Colonic mucosa (tissue), 4 donors: ENCODE measurements around the gene VSX1. TPM values are rescaled to one million over a fixed set of nuclear protein-coding genes. Genes with fewer than 3 reads are reported as not detected.

ENCODE experiments used
- DNase-seq: peaks from one replicate; pipeline ENCODE4 v3.0.0-alpha.2; 2020
- H3K27ac ChIP-seq: fragments of 200-600 bp; one replicate; pipeline ENCODE4 v1.8.0; 2021
- H3K27me3 ChIP-seq: fragments of 200-600 bp; one replicate; pipeline ENCODE4 v1.8.0; 2021
- H3K36me3 ChIP-seq: fragments of 200-600 bp; one replicate; pipeline ENCODE4 v1.8.0; 2021
- H3K4me1 ChIP-seq: fragments of 200-600 bp; one replicate; pipeline ENCODE4 v1.8.0; 2021; ENCODE audit warnings: mild to moderate bottlenecking
- H3K4me3 ChIP-seq: fragments of 200-600 bp; one replicate; pipeline ENCODE4 v1.8.0; 2021
- H3K9ac ChIP-seq, 2 donors: one replicate each; pipeline ENCODE4 v1.7.0; 2013; ENCODE audit warnings: control low read depth in 2 of 2, low read depth in 2 of 2, low read length in 2 of 2
- H3K9me3 ChIP-seq: fragments of 200-600 bp; one replicate; pipeline ENCODE4 v1.8.0; 2021
- CTCF ChIP-seq: fragments of 200-600 bp; IDR thresholded peaks from one replicate; pipeline ENCODE4 v1.8.0; 2022; ENCODE audit warnings: antibody characterized with exemption, mild to moderate bottlenecking
- intact Hi-C: fragments of 100-400 bp; cut with DNase I; formaldehyde crosslinking; loops from one replicate; pipeline ENCODE4 v1.14.1; 2022
- total RNA-seq, 2 donors: library from RNA; stranded (reverse); fragmentation: NEBNext Ultra II Directional in 1 of 2; extraction: Animal tissue kit (Norgen Biotek cat#: 25700) in 1 of 2; gene quantifications; one replicate each; pipeline ENCODE4 v1.2.1, GENCODE V29; 2021
- donor health status: healthy.
- donor health status: DM: no; HTN: no; CAD: no.
- donor health status: DM: no; HTN: no; CAD: no.

Gene VSX1
- total RNA-seq, 2 donors from 2014 or later = not detected

GRCh38 chr20:25043499-25044260 lies 38.3 kb downstream of the VSX1 start:
- Histone ChIP-seq H3K36me3 (no peaks in the 10 kb centered on the region), H3K27ac (peak overlapping the region; percentile 32), H3K9me3 (no peaks in the 10 kb centered on the region), H3K4me1 (peaks cover 32% of the 10 kb centered on the region), H3K4me3 (no peak overlapping the region), H3K9ac (no peak overlapping the region), H3K27me3 (no peaks in the 10 kb centered on the region)
- intact Hi-C loops = no loop called here
- no peak for TF ChIP-seq CTCF
- DNase-seq = no peak

GRCh38 chr20:25042531-25043498 lies 39.1 kb downstream of the VSX1 start:
- peak overlapping the region; percentile 32 for H3K27ac ChIP-seq
- intact Hi-C loops = no loop called here
- H3K9ac ChIP-seq = peak overlapping the region in 1 of 2 donors; percentile 26
- no peaks in the 10 kb centered on the region for H3K36me3 ChIP-seq
- no peaks in the 10 kb centered on the region for H3K9me3 ChIP-seq
- H3K4me3 ChIP-seq = no peak overlapping the region
- peaks cover 40% of the 10 kb centered on the region for H3K4me1 ChIP-seq
- DNase-seq = peak; percentile 52
- no peak for TF ChIP-seq CTCF
- no peaks in the 10 kb centered on the region for H3K27me3 ChIP-seq

GRCh38 chr20:25041813-25042530 lies 40.0 kb downstream of the VSX1 start:
- no peaks in the 10 kb centered on the region for H3K27me3 ChIP-seq
- no peak for TF ChIP-seq CTCF
- no peaks in the 10 kb centered on the region for H3K9me3 ChIP-seq
- H3K36me3 ChIP-seq = no peaks in the 10 kb centered on the region
- peaks cover 48% of the 10 kb centered on the region for H3K4me1 ChIP-seq
- intact Hi-C loops = no loop called here
- H3K27ac ChIP-seq = no peak overlapping the region
- no peak overlapping the region for H3K9ac ChIP-seq
- H3K4me3 ChIP-seq = no peak overlapping the region
- DNase-seq = no peak

- peaks cover 53% of the 10 kb centered on the region for H3K4me1 ChIP-seq
- intact Hi-C loops = no loop called here
- no peaks in the 10 kb centered on the region for H3K27me3 ChIP-seq
- no peak for TF ChIP-seq CTCF
- no peak overlapping the region for H3K4me3 ChIP-seq
- no peaks in the 10 kb centered on the region for H3K9me3 ChIP-seq
- H3K36me3 ChIP-seq = no peaks in the 10 kb centered on the region
- peak overlapping the region; percentile 67 for H3K27ac ChIP-seq
- peak overlapping the region in 1 of 2 donors; percentile 43 for H3K9ac ChIP-seq
- DNase-seq = peak; percentile 37
These were observed 41.5 kb downstream of the VSX1 start for GRCh38 chr20:25040438-25040831.
